Prostate gland (tissue), 2 donors: Measurements from ENCODE around the gene ALDH4A1. TPM values are rescaled to one million over a fixed set of nuclear protein-coding genes. Genes with fewer than 3 reads are reported as not detected.
A peak's percentile ranks its signal among the peaks of the same experiment; 100 is the strongest.

Source experiments
- DNase-seq: peaks from one replicate; pipeline ENCODE4 v3.0.0-alpha.2; 2019; ENCODE audit warnings: low spot score
- H3K27ac ChIP-seq, 2 donors: fragments of 200-600 bp; sonication (generic); 2 replicates each; pipeline ENCODE4 v1.5.1; 2017 to 2019
- H3K27me3 ChIP-seq: fragments of 200-600 bp; sonication (generic); replicated peaks from 2 replicates; pipeline ENCODE4 v1.5.1; 2019; ENCODE audit not compliant: insufficient read depth
- H3K36me3 ChIP-seq, 2 donors: fragments of 200-600 bp; sonication (generic); 1 replicate in 1 of 2; 2 replicates in 1 of 2; pipeline versions ENCODE4 v1.5.1 to v1.8.1; 2017 to 2019
- H3K4me1 ChIP-seq: fragments of 200-600 bp; sonication (generic); replicated peaks from 2 replicates; pipeline ENCODE4 v1.5.1; 2019
- H3K4me3 ChIP-seq, 2 donors: fragments of 200-600 bp; sonication (generic); 2 replicates each; pipeline ENCODE4 v1.5.1; 2017 to 2019
- H3K9me3 ChIP-seq: fragments of 200-600 bp; sonication (generic); 2 replicates; pipeline ENCODE4 v1.5.1; 2017
- CTCF ChIP-seq, 4 experiments: fragments of 200-600 bp in 2 of 4; fragments of 450-650 bp in 2 of 4; sonication (generic) in 2 of 4; IDR thresholded peaks; 1 replicate in 3 of 4; 2 replicates in 1 of 4; pipeline ENCODE4 v1.5.1; 2016 to 2019; ENCODE audit warnings: antibody characterized with exemption in 4 of 4, mild to moderate bottlenecking in 2 of 4, moderate library complexity in 2 of 4
- POLR2A ChIP-seq: fragments of 450-650 bp; IDR thresholded peaks from one replicate; pipeline ENCODE4 v1.6.1; 2016; ENCODE audit warnings: antibody characterized with exemption, mild to moderate bottlenecking
- POLR2AphosphoS5 ChIP-seq: sonication (generic); formaldehyde crosslinking; IDR thresholded peaks from one replicate; pipeline ENCODE4 v1.6.1; 2017; ENCODE audit warnings: antibody characterized with exemption
- WGBS: methylation state at CpG from one replicate; pipeline ENCODE4 v1.1.5; 2018; 5-methylcytosine and 5-hydroxymethylcytosine counted together
- intact Hi-C: fragments of 100-400 bp; cut with DNase I; formaldehyde crosslinking; loops from one replicate; pipeline ENCODE4 v1.14.2; 2022
- total RNA-seq, 2 donors: library from RNA; depleted of rRNA; stranded (reverse); fragments of >200 nt; gene quantifications; one replicate each; pipeline ENCODE4 v1.1.0, GENCODE V29; 2016

ALDH4A1 gene
- total RNA-seq, 2 donors from 2014 or later = 15.7 to 58.4 TPM

- Histone ChIP-seq H3K27ac (peak overlapping the region; percentile 58 to 68), H3K36me3 (peaks cover 0 to 13% of the 10 kb centered on the region in 2 donors), H3K27me3 (no peaks in the 10 kb centered on the region), H3K9me3 (no peaks in the 10 kb centered on the region), H3K4me1 (peaks cover 22% of the 10 kb centered on the region), H3K4me3 (no peak overlapping the region)
- intact Hi-C loops = loop anchor here (2.0 to 10.0 kb wide), 3 partner anchors 47 to 327 kb away; partner anchors contain the start of gene IFFO2
- TF ChIP-seq CTCF (IDR thresholded peaks at IDR 0.05) = no peak
- no peak for TF ChIP-seq POLR2AphosphoS5
- TF ChIP-seq POLR2A = no peak
- DNase-seq = no peak
- 59% methylated on average over 22 of the region's 22 CpGs for WGBS
Measured at GRCh38 chr1:18907917-18908845, 5.8 kb upstream of the ALDH4A1 start.

DNA sequence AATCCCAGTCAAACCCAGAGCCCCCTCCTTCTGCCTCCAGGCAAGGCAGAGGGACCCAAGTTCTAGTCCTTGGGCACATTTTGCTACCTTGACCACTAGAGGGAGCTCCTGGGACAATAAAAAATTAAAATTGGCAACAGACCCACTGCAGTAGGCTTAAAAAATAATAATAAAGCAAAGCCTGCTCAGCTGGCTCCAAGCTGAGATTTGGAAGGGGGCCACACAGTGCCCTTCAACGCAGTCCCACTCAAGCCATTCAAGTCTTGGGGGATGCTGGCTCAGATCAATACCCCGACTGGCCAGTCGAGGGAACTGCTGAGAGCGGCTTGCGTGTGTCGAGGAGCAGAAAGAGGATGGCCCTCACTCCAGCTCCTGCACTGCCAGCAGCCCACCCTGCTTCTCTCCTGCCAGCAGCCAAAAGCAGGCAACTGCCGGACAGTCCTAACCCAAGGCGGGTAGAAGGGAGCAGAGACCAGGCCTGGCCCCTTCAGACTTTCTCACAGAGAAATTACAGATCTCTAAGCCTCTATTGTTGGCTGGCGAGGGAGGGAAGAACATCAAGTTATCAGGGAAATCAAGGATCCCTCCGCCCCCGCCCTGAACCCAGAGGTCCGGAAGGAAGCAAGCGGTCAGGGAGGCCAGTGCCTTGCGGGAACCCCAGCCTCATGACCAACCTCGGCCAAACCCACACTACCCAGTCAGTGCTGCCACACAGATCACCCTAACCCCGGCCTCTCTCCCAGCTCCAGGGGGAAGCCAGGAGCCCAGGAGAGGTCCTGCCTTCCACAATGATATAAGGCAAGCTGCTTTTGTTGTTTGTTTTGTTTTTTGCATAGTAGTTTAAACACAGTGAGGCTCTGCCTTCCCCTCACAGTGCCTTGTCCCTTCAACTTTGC, 4.9 kb upstream of the ALDH4A1 start:
- H3K27me3 ChIP-seq = no peaks in the 10 kb centered on the region
- H3K4me3 ChIP-seq = no peak overlapping the region
- DNase-seq = peak; percentile 55
- H3K9me3 ChIP-seq = no peaks in the 10 kb centered on the region
- TF ChIP-seq CTCF (IDR thresholded peaks at IDR 0.05) (peak; percentile 75 to 92 (median 89)), POLR2AphosphoS5 (peak; percentile 78), POLR2A (no peak)
- peaks cover 0 to 13% of the 10 kb centered on the region in 2 donors for H3K36me3 ChIP-seq
- intact Hi-C loops = loop anchor here (2.0 to 10.0 kb wide), 3 partner anchors 48 to 328 kb away; partner anchors contain the start of gene IFFO2
- H3K27ac ChIP-seq = peak overlapping the region; percentile 58 to 68
- 27% methylated on average over 16 of the region's 16 CpGs for WGBS
- peaks cover 22% of the 10 kb centered on the region for H3K4me1 ChIP-seq

DNA sequence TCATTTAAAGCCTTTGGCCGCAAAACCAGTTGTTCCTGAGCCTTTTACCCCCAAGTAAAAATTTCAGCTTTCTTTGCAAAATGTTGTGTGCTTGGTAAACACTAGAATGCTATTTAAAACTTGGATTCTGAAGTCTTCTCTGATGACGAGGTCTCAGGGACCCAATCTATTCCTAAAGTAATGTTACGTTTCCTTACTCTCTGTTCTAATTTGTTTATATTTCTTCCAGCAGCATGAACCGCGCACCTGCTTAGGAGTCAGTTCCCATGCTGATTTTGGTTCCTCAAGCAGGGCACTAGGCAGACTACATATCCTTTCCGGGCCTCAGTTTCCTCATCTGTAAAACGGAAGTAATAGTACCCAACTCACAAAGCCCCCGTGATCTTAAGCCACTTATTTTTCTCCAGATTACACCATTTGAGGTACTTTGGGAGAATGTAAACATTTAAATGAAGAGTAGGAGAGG, 969 bp upstream of the ALDH4A1 start:
- TF ChIP-seq CTCF (IDR thresholded peaks at IDR 0.05) (no peak), POLR2AphosphoS5 (peak; percentile 21), POLR2A (no peak)
- Histone ChIP-seq H3K27ac (peak overlapping the region; percentile 84 to 94), H3K4me3 (peak overlapping the region; percentile 71 to 78), H3K9me3 (no peaks in the 10 kb centered on the region), H3K27me3 (no peaks in the 10 kb centered on the region), H3K36me3 (no peaks in the 10 kb centered on the region), H3K4me1 (peaks cover 26% of the 10 kb centered on the region)
- 9% methylated on average over 8 of the region's 8 CpGs for WGBS
- intact Hi-C loops = loop anchor here (10.0 kb wide), 2 partner anchors 51 to 331 kb away; partner anchors contain the start of gene IFFO2
- DNase-seq = peak; percentile 59

DNA sequence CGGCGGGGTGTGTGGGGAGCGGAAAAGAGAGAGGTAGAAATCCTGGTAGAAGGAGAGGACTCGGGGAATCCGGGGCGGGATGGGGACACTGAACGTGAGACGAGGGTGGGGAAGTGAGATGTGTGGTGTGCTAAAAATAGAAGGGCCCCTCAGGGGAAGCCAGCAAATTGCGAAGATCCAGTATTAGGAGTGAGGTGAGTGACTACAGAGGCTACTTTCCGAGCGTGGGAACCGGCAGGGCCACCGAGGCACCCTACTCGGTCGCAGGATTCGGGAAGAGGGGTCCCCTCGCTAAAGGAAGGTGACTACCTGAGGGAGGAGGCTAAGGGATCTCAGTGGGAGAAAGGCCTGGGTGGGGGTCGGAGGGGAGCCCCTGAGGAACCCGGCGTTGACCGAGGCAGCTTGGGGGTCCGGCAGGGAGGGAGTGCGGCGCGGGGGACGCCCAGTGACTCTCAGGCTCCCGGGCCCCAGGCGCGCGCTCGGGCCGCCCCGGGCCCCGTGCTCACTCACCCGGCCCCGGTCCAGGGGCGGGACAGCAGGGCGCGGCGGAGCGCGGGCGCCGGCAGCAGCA, 318 bp downstream of the ALDH4A1 start:
- no peaks in the 10 kb centered on the region for H3K36me3 ChIP-seq
- WGBS = under 1% methylated on average over 44 of the region's 44 CpGs
- intact Hi-C loops = loop anchor here (10.0 kb wide), 2 partner anchors 53 to 333 kb away; partner anchors contain the start of gene IFFO2

More for the DNA sequence above, 318 bp downstream of the ALDH4A1 start:
- DNase-seq = no peak
- H3K4me1 ChIP-seq = peaks cover 17% of the 10 kb centered on the region
- H3K27me3 ChIP-seq = no peaks in the 10 kb centered on the region
- H3K27ac ChIP-seq = peak overlapping the region; percentile 84 to 94
- TF ChIP-seq POLR2A (peak; percentile 84), CTCF (IDR thresholded peaks at IDR 0.05) (peak in 1 of 4 experiments; percentile 17), POLR2AphosphoS5 (no peak)
- peak overlapping the region; percentile 71 to 78 for H3K4me3 ChIP-seq
- no peaks in the 10 kb centered on the region for H3K9me3 ChIP-seq
